Suprapubic skin (tissue), 4 donors: Measurements from ENCODE around the gene RASSF5.
A peak's percentile ranks its signal among the peaks of the same experiment; 100 is the strongest.

Experiments
- CTCF ChIP-seq, 2 donors: fragments of 200-600 bp in 1 of 2; fragments of 450-650 bp in 1 of 2; sonication (generic) in 1 of 2; IDR thresholded peaks; one replicate each; pipeline ENCODE4 v1.5.1; 2016 to 2019; ENCODE audit warnings: antibody characterized with exemption in 2 of 2, mild to moderate bottlenecking in 1 of 2, moderate library complexity in 1 of 2
- EP300 ChIP-seq: sonication (generic); formaldehyde crosslinking; IDR thresholded peaks from one replicate; pipeline ENCODE4 v1.6.1; 2017; ENCODE audit warnings: antibody characterized with exemption
- POLR2A ChIP-seq, 2 donors: fragments of 450-650 bp; IDR thresholded peaks; one replicate each; pipeline ENCODE4 v1.6.1; 2017; ENCODE audit warnings: antibody characterized with exemption in 2 of 2, mild to moderate bottlenecking in 2 of 2, moderate library complexity in 2 of 2
- POLR2AphosphoS5 ChIP-seq, 3 donors: sonication (generic); formaldehyde crosslinking; IDR thresholded peaks; one replicate each; pipeline ENCODE4 v1.6.1; 2017; ENCODE audit warnings: antibody characterized with exemption in 3 of 3

GRCh38 chr1:206482611-206483010, 24.7 kb upstream of the RASSF5 start:
- no peak for TF ChIP-seq POLR2A (IDR thresholded peaks at IDR 0.05)
- no peak for TF ChIP-seq EP300
- TF ChIP-seq CTCF (IDR thresholded peaks at IDR 0.05): no peak
- TF ChIP-seq POLR2AphosphoS5 (IDR thresholded peaks at IDR 0.05): peak in 1 of 3 donors; percentile 73
